Right atrium auricular region (tissue), 2 donors: ENCODE data around the gene KATNB1. TPM values are rescaled to one million over a fixed set of nuclear protein-coding genes. Genes with fewer than 3 reads are reported as not detected.
"Not testable (repeated sequence)": the region's sequence is repeated elsewhere in the genome, so short reads cannot be mapped to it uniquely, and the experiment has no call there.

Experiments
- DNase-seq: peaks from one replicate; pipeline ENCODE4 v3.0.0-alpha.2; 2019; ENCODE audit warnings: low spot score
- H3K27ac ChIP-seq, 2 donors: fragments of 200-600 bp; sonication (generic); 1 replicate in 1 of 2; 2 replicates in 1 of 2; pipeline ENCODE4 v1.5.1; 2016 to 2019
- H3K27me3 ChIP-seq, 2 donors: fragments of 200-600 bp; sonication (generic); one replicate each; pipeline versions ENCODE4 v1.5.1 to v1.6.0; 2017 to 2019
- H3K36me3 ChIP-seq: fragments of 200-600 bp; sonication (generic); one replicate; pipeline ENCODE4 v1.5.1; 2016
- H3K4me1 ChIP-seq, 2 donors: fragments of 200-600 bp; sonication (generic); one replicate each; pipeline versions ENCODE4 v1.5.1 to v1.6.0; 2017 to 2019
- H3K4me3 ChIP-seq, 2 donors: fragments of 200-600 bp; sonication (generic); 1 replicate in 1 of 2; 2 replicates in 1 of 2; pipeline ENCODE4 v1.5.1; 2017 to 2019; ENCODE audit warnings: mild to moderate bottlenecking in 1 of 2, moderate library complexity in 1 of 2
- H3K9me3 ChIP-seq, 2 donors: fragments of 200-600 bp; sonication (generic); one replicate each; pipeline ENCODE4 v1.5.1; 2019
- total RNA-seq, 2 donors: library from RNA; depleted of rRNA; stranded (reverse); fragments of >200 nt; gene quantifications; one replicate each; pipeline ENCODE4 v1.1.0, GENCODE V29; 2016
- TF ChIP-seq, protein P1 (sequence below), 2 donors: fragments of 200-600 bp; sonication (generic); IDR thresholded peaks; one replicate each; pipeline ENCODE4 v1.5.1; 2019; ENCODE audit warnings: antibody characterized with exemption in 2 of 2

KATNB1 gene
- total RNA-seq, 2 donors from 2014 or later = 11.7 TPM

DNA sequence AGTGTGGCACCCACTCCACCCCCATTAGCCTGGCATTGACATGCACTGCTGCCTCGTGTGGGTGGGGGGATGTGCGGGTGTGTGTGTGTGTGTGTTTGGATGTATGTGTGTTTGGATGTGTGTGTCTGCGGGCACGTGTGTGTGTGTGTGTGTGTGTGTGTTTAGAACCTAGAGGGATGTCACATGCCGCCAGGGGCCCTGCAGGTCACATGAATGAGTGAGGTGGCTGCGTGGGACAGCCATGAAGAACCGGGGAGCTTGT lies 9.0 kb downstream of the KATNB1 start:
- DNase-seq = no peak
- Histone ChIP-seq H3K4me3 (no peak overlapping the region), H3K36me3 (no peaks in the 10 kb centered on the region), H3K4me1 (no peaks in the 10 kb centered on the region), H3K27me3 (no peaks in the 10 kb centered on the region), H3K27ac (no peak overlapping the region), H3K9me3 (no peaks in the 10 kb centered on the region)
- TF ChIP-seq, protein P1, sequence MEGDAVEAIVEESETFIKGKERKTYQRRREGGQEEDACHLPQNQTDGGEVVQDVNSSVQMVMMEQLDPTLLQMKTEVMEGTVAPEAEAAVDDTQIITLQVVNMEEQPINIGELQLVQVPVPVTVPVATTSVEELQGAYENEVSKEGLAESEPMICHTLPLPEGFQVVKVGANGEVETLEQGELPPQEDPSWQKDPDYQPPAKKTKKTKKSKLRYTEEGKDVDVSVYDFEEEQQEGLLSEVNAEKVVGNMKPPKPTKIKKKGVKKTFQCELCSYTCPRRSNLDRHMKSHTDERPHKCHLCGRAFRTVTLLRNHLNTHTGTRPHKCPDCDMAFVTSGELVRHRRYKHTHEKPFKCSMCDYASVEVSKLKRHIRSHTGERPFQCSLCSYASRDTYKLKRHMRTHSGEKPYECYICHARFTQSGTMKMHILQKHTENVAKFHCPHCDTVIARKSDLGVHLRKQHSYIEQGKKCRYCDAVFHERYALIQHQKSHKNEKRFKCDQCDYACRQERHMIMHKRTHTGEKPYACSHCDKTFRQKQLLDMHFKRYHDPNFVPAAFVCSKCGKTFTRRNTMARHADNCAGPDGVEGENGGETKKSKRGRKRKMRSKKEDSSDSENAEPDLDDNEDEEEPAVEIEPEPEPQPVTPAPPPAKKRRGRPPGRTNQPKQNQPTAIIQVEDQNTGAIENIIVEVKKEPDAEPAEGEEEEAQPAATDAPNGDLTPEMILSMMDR (IDR thresholded peaks at IDR 0.05) = no peak

DNA sequence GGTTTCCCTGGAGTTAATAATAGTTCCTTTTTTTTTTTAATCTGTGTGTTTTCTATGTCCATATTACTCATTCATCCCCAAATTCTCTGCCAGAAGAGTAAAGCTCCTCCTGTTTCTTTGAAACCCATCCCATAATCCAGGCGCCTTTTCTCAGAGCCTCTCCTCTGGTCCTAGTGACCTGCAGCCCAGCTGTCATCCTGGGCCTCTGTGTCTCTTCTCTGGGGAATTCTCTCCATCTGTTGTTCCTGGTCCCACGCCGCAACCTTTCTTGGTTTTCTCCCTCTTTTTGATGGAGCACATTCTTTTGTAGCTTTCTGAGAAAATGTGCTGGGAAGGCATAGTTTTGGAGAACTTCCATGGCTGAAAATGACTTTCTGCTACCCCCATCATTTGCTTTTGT lies 10.2 kb downstream of the KATNB1 start:
- Histone ChIP-seq H3K27me3 (no peaks in the 10 kb centered on the region), H3K9me3 (no peaks in the 10 kb centered on the region), H3K4me3 (no peak overlapping the region), H3K27ac (no peak overlapping the region), H3K4me1 (no peaks in the 10 kb centered on the region), H3K36me3 (peaks cover 1% of the 10 kb centered on the region)
- TF ChIP-seq, protein P1 (IDR thresholded peaks at IDR 0.05) = no peak
- no peak for DNase-seq

DNA sequence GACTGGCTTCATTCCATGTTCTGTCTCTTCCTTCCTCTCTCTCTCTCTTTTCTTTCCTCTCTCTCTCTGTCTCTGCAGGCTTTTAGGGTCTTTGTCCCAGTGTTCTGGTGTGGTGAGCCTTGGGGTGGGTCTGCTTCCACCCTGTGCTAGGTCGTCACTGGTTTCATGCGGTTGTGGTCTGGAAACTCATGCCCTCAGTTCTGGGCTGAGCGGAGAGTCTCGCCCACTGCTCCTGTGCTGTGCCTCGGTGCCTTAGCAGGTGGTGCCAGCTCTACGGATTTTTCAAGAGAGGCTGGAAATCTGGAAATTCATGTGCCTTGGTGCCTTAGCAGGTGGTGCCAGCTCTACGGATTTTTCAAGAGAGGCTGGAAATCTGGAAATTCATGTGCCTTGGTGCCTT lies 10.7 kb downstream of the KATNB1 start:
- H3K36me3 ChIP-seq, H3K4me3 ChIP-seq, H3K4me1 ChIP-seq, H3K27ac ChIP-seq, DNase-seq, H3K27me3 ChIP-seq, H3K9me3 ChIP-seq: not testable (repeated sequence)

DNA sequence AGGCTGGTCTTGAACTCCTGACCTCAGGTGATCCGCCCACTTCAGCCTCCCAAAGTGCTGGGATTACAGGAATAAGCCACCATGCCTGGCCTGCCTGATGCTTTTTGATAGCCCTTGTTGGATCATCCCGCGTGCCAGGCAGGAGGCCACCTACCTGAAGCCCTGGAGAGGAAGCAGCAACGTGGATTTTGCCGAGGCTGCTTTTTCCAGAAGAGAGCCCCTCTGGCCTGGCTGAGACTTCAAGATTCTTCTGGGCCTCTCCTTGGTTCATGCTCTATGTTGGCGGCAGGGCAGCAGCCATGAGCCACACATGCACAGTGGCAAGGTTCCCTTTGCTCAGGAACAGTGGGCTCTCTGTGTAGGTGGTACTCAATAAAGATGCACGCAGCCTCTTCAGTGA lies 11.5 kb downstream of the KATNB1 start:
- Histone ChIP-seq H3K4me3 (no peak overlapping the region), H3K36me3 (peaks cover 14% of the 10 kb centered on the region), H3K4me1 (no peaks in the 10 kb centered on the region), H3K27ac (no peak overlapping the region), H3K27me3 (no peaks in the 10 kb centered on the region), H3K9me3 (no peaks in the 10 kb centered on the region)
- TF ChIP-seq, protein P1 (IDR thresholded peaks at IDR 0.05) = no peak
- no peak for DNase-seq

DNA sequence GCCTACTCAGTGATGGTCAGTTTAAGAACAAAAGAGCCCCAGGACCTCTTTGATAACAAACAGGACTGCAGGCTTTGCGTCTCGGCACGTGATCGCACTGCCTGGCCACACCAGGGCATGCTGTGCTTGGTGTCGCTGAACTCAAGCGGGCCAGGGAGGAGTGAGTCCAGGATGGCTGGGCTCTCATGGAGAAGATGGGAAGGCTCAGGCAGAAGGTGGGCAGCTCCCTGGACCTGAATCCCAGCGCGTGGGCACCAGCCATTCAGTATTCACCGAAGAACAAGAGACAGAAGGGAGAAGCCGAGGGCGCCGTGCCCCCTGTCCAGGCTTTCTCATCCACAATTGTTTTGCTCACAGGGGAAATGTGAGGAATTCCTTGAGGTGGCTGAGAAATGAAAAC lies 11.9 kb downstream of the KATNB1 start:
- Histone ChIP-seq H3K36me3 (peaks cover 16% of the 10 kb centered on the region), H3K4me1 (no peaks in the 10 kb centered on the region), H3K9me3 (no peaks in the 10 kb centered on the region), H3K4me3 (no peak overlapping the region), H3K27me3 (no peaks in the 10 kb centered on the region), H3K27ac (no peak overlapping the region)
- DNase-seq = no peak
- TF ChIP-seq, protein P1 (IDR thresholded peaks at IDR 0.05) = no peak

DNA sequence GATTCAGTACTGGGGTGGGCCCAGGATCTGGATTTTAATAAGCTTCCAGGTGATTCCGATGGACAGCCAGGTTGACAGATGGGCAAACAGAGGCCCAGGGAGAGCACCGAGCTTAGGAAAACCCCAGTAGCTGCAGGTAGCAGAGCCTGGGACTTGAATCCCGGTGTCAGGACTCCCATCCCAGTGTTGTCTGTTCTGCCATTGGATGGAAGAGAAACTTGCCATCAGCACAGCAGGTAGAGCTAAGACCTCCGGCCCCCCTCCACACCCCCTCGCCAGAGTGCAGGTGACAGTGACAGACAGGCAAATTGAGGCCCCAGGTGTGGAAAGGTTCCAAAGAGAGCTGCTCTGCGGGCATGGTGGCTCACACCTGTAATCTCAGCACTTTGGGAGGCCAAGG lies 12.4 kb downstream of the KATNB1 start:
- H3K9me3 ChIP-seq = no peaks in the 10 kb centered on the region
- no peaks in the 10 kb centered on the region for H3K4me1 ChIP-seq
- no peak for DNase-seq
- H3K4me3 ChIP-seq = no peak overlapping the region
- no peak overlapping the region for H3K27ac ChIP-seq
- H3K36me3 ChIP-seq = peaks cover 16% of the 10 kb centered on the region
- TF ChIP-seq, protein P1 (IDR thresholded peaks at IDR 0.05) = no peak
- H3K27me3 ChIP-seq = no peaks in the 10 kb centered on the region
